Adipose tissue (tissue), 3 donors: ENCODE results near the gene AK1. TPM values are rescaled to one million over a fixed set of nuclear protein-coding genes. Genes with fewer than 3 reads are reported as not detected.

ENCODE experiments used
- H3K27ac ChIP-seq: one replicate; pipeline ENCODE4 v1.5.1; 2013; ENCODE audit warnings: low read depth, low read length
- WGBS, 3 donors: extraction: QIAGEN DNeasy Blood & Tissue Kit; methylation state at CpG; one replicate each; pipeline ENCODE4 v1.1.7; 2013; 5-methylcytosine and 5-hydroxymethylcytosine counted together
- polyA plus RNA-seq, 3 donors: library from polyadenylated mRNA; stranded (reverse); fragments of 200-250 nt; gene quantifications; one replicate each; pipeline ENCODE4 v1.2.3, GENCODE V29; 2013
- donor health status: healthy with polysubstance abuse.
- donor health status: Bipolar disorder and iron deficiency.
- donor health status: healthy.

AK1 gene
- 10 to 100 TPM; 20.9 to 85.4 (median 71.1) TPM for polyA plus RNA-seq

- 1 to 2% (median 2%) methylated on average over 33 to 44 of the region's 44 CpGs for WGBS, 3 donors
- no peak within 1 kb of the TSS for H3K27ac ChIP-seq
Observed at GRCh38 chr9:127877566-127877998, at the start of gene AK1. Gene AK1 (minus strand): TSS chr9:127877675. CDS start chr9:127874617, 3,058 bp downstream.

- no peak overlapping the region for H3K27ac ChIP-seq
- WGBS, 3 donors: 13 to 19% (median 13%) methylated on average over 19 of the region's 19 CpGs
Observed at GRCh38 chr9:127926906-127927200, 49.4 kb upstream of the AK1 start.

GRCh38 chr9:127925959-127926905 lies 48.8 kb upstream of the AK1 start:
- no peak overlapping the region for H3K27ac ChIP-seq
- WGBS, 3 donors: 76 to 83% (median 82%) methylated on average over 13 to 14 of the region's 14 CpGs

- WGBS, 3 donors: 89 to 92% (median 90%) methylated on average over 22 of the region's 22 CpGs
- no peak overlapping the region for H3K27ac ChIP-seq
Observed at GRCh38 chr9:127924736-127925444, 47.4 kb upstream of the AK1 start.

GRCh38 chr9:127923771-127924170 lies 46.3 kb upstream of the AK1 start:
- 75 to 80% (median 76%) methylated on average over 8 of the region's 8 CpGs for WGBS, 3 donors
- H3K27ac ChIP-seq: no peak overlapping the region

GRCh38 chr9:127923046-127923445 lies 45.6 kb upstream of the AK1 start:
- H3K27ac ChIP-seq: no peak overlapping the region
- WGBS, 3 donors: 69 to 70% (median 70%) methylated on average over 6 of the region's 6 CpGs

GRCh38 chr9:127921557-127922120 lies 44.2 kb upstream of the AK1 start:
- no peak overlapping the region for H3K27ac ChIP-seq
- 6 to 14% (median 9%) methylated on average over 43 to 45 of the region's 45 CpGs for WGBS, 3 donors

GRCh38 chr9:127920794-127921193 lies 43.3 kb upstream of the AK1 start:
- 83 to 89% (median 84%) methylated on average over 7 of the region's 7 CpGs for WGBS, 3 donors
- H3K27ac ChIP-seq: no peak overlapping the region

- 17 to 47% (median 24%) methylated on average over 8 of the region's 8 CpGs for WGBS, 3 donors
- H3K27ac ChIP-seq: peak overlapping the region; percentile 23
Observed at GRCh38 chr9:127919253-127919815, 41.9 kb upstream of the AK1 start.

GRCh38 chr9:127918183-127919107 lies 41.0 kb upstream of the AK1 start:
- 80 to 92% (median 86%) methylated on average over 8 of the region's 8 CpGs for WGBS, 3 donors

GRCh38 chr9:127917603-127918002 lies 40.1 kb upstream of the AK1 start:
- 60 to 63% (median 62%) methylated on average over 6 of the region's 6 CpGs for WGBS, 3 donors
- no peak overlapping the region for H3K27ac ChIP-seq

More at GRCh38 chr9:127918183-127919107, 41.0 kb upstream of the AK1 start:
- H3K27ac ChIP-seq: peak overlapping the region; percentile 23

- no peak within 1 kb of the TSS for H3K27ac ChIP-seq
- WGBS, 3 donors: 2 to 4% (median 2%) methylated on average over 56 to 71 of the region's 71 CpGs
Observed at GRCh38 chr9:127916720-127917581, 39.5 kb upstream of the AK1 start, which contains the start of gene ST6GALNAC4. Gene ST6GALNAC4 (minus strand): TSS chr9:127917041. CDS start chr9:127916419, 622 bp downstream.

- whole genome bisulfite sequencing, 3 donors: 20 to 25% (median 21%) methylated on average over 27 of the region's 27 CpGs
- no peak overlapping the region for H3K27ac ChIP-seq
Observed at GRCh38 chr9:127915801-127916719, 38.6 kb upstream of the AK1 start.

- WGBS, 3 donors: 60 to 77% (median 69%) methylated on average over 5 of the region's 5 CpGs
- no peak overlapping the region for H3K27ac ChIP-seq
Observed at GRCh38 chr9:127915325-127915752, 37.9 kb upstream of the AK1 start.

- 95 to 99% (median 96%) methylated on average over 11 of the region's 11 CpGs for whole genome bisulfite sequencing, 3 donors
Observed at GRCh38 chr9:127913682-127914081, 36.2 kb upstream of the AK1 start.

GRCh38 chr9:127912882-127913281 lies 35.4 kb upstream of the AK1 start:
- WGBS, 3 donors: 43 to 91% (median 88%) methylated on average over 5 of the region's 5 CpGs
- no peak overlapping the region for H3K27ac ChIP-seq

More at GRCh38 chr9:127913682-127914081, 36.2 kb upstream of the AK1 start:
- H3K27ac ChIP-seq: no peak overlapping the region
